H9 (cell line): ENCODE measurements around the gene CXCL3. TPM values are rescaled to one million over a fixed set of nuclear protein-coding genes. Genes with fewer than 3 reads are reported as not detected.

ENCODE experiments used
- DNase-seq: peaks from one replicate; pipeline ENCODE4 v3.0.0-alpha.2; 2017
- H2AFZ ChIP-seq: one replicate; pipeline ENCODE4 v1.6.1; 2013; ENCODE audit warnings: mild to moderate bottlenecking, low read length, control low read depth, moderate library complexity
- H2AK5ac ChIP-seq: 2 replicates; pipeline ENCODE4 v1.6.1; 2013; ENCODE audit warnings: low read length, control low read depth, mixed read lengths; ENCODE audit not compliant: insufficient read length
- H2BK120ac ChIP-seq: one replicate; pipeline ENCODE4 v1.6.1; 2013; ENCODE audit warnings: low read depth, mild to moderate bottlenecking, low read length, control low read depth, inconsistent platforms; ENCODE audit not compliant: poor library complexity, severe bottlenecking
- H2BK12ac ChIP-seq: 2 replicates; pipeline ENCODE4 v1.6.1; 2013; ENCODE audit warnings: low read length, control low read depth, mixed read lengths, low read depth; ENCODE audit not compliant: insufficient read length
- H2BK15ac ChIP-seq: 2 replicates; pipeline ENCODE4 v1.6.1; 2013; ENCODE audit warnings: low read depth, low read length, control low read depth
- H2BK20ac ChIP-seq: one replicate; pipeline ENCODE4 v1.6.1; 2013; ENCODE audit warnings: low read depth, mild to moderate bottlenecking, low read length, control low read depth, inconsistent platforms; ENCODE audit not compliant: poor library complexity, severe bottlenecking
- H2BK5ac ChIP-seq: 2 replicates; pipeline ENCODE4 v1.6.1; 2013; ENCODE audit warnings: low read length, control low read depth, mixed read lengths; ENCODE audit not compliant: insufficient read length
- H3K14ac ChIP-seq: 2 replicates; pipeline ENCODE4 v1.6.1; 2013; ENCODE audit warnings: low read length, control low read depth; ENCODE audit not compliant: insufficient read depth
- H3K18ac ChIP-seq: 2 replicates; pipeline ENCODE4 v1.6.1; 2013; ENCODE audit warnings: low read depth, mild to moderate bottlenecking, mixed read lengths, low read length, control low read depth; ENCODE audit not compliant: insufficient read length
- H3K23ac ChIP-seq: 2 replicates; pipeline ENCODE4 v1.6.1; 2013; ENCODE audit warnings: low read length, control low read depth, mixed read lengths, low read depth; ENCODE audit not compliant: insufficient read length
- H3K23me2 ChIP-seq: 2 replicates; pipeline ENCODE4 v1.6.1; 2013; ENCODE audit warnings: low read depth, mild to moderate bottlenecking, mixed read lengths, low read length, control low read depth; ENCODE audit not compliant: insufficient read length, poor library complexity, severe bottlenecking
- H3K27ac ChIP-seq: 2 replicates; pipeline ENCODE4 v1.5.1; 2013; ENCODE audit warnings: low read length, control low read depth, mixed read lengths, low read depth; ENCODE audit not compliant: insufficient read length
- H3K27me3 ChIP-seq: 2 replicates; pipeline ENCODE4 v1.6.1; 2013; ENCODE audit warnings: low read length, control low read depth, inconsistent platforms; ENCODE audit not compliant: insufficient read depth
- H3K4ac ChIP-seq: 2 replicates; pipeline ENCODE4 v1.6.1; 2013; ENCODE audit warnings: low read depth, mild to moderate bottlenecking, control low read depth, inconsistent platforms, low read length, moderate library complexity
- H3K4me1 ChIP-seq: 2 replicates; pipeline ENCODE4 v1.6.1; 2013; ENCODE audit warnings: low read length, control low read depth, inconsistent platforms; ENCODE audit not compliant: insufficient read depth
- H3K4me2 ChIP-seq: 2 replicates; pipeline ENCODE4 v1.6.1; 2013; ENCODE audit warnings: low read length, control low read depth, mixed read lengths; ENCODE audit not compliant: insufficient read length, insufficient read depth
- H3K56ac ChIP-seq: 2 replicates; pipeline ENCODE4 v1.6.1; 2013; ENCODE audit warnings: low read depth, mild to moderate bottlenecking, mixed read lengths, low read length, control low read depth; ENCODE audit not compliant: insufficient read length
- H3K79me1 ChIP-seq: 2 replicates; pipeline ENCODE4 v1.6.1; 2013; ENCODE audit warnings: low read depth, mild to moderate bottlenecking, moderate library complexity, low read length, control low read depth, inconsistent platforms; ENCODE audit not compliant: insufficient read depth, poor library complexity, severe bottlenecking
- H3K79me2 ChIP-seq: 2 replicates; pipeline ENCODE4 v1.6.1; 2013; ENCODE audit warnings: low read length, control low read depth, inconsistent platforms; ENCODE audit not compliant: insufficient read depth
- H3K9ac ChIP-seq: 2 replicates; pipeline ENCODE4 v1.6.1; 2013; ENCODE audit warnings: low read length, control low read depth, mixed read lengths; ENCODE audit not compliant: insufficient read length; ENCODE audit errors: extremely low read depth
- H3K9me3 ChIP-seq: one replicate; pipeline ENCODE4 v1.6.1; 2013; ENCODE audit warnings: low read depth, low read length, inconsistent platforms; ENCODE audit not compliant: control insufficient read depth
- H3T11ph ChIP-seq: one replicate; pipeline ENCODE4 v1.6.1; 2013; ENCODE audit warnings: mild to moderate bottlenecking, low read length, control low read depth, inconsistent platforms
- H4K20me1 ChIP-seq: one replicate; pipeline ENCODE4 v1.6.1; 2013; ENCODE audit not compliant: control insufficient read depth, insufficient read length, insufficient read depth
- H4K5ac ChIP-seq: 2 replicates; pipeline ENCODE4 v1.6.1; 2013; ENCODE audit warnings: low read depth, mild to moderate bottlenecking, mixed read lengths, low read length, control low read depth; ENCODE audit not compliant: insufficient read length
- H4K8ac ChIP-seq: replicated peaks from 2 replicates; pipeline ENCODE4 v1.6.1; 2013; ENCODE audit warnings: low read length, control low read depth, mixed read lengths, low read depth; ENCODE audit not compliant: insufficient read length
- H4K91ac ChIP-seq: 2 replicates; pipeline ENCODE4 v1.6.1; 2013; ENCODE audit warnings: low read depth, mild to moderate bottlenecking, moderate library complexity, mixed read lengths, low read length, control low read depth; ENCODE audit not compliant: insufficient read length
- H3K27ac Mint-ChIP-seq, 3 experiments: 2 replicates in 2 of 3; 3 replicates in 1 of 3; pipeline ENCODE4 v1.8.0; 2020 to 2021; ENCODE audit warnings: mixed read lengths in 3 of 3, mild to moderate bottlenecking in 1 of 3, moderate library complexity in 1 of 3
- H3K27me3 Mint-ChIP-seq: 2 replicates; pipeline ENCODE4 v1.8.0; 2021; ENCODE audit warnings: low read depth, mild to moderate bottlenecking, moderate library complexity, mixed read lengths
- H3K36me3 Mint-ChIP-seq, 3 experiments: 2 replicates in 2 of 3; 3 replicates in 1 of 3; pipeline ENCODE4 v1.8.0; 2020 to 2021; ENCODE audit warnings: low read depth in 3 of 3, mixed read lengths in 3 of 3; ENCODE audit not compliant: insufficient read depth in 1 of 3
- H3K4me1 Mint-ChIP-seq, 2 experiments: 2 replicates each; pipeline ENCODE4 v1.8.0; 2020; ENCODE audit warnings: mixed read lengths in 2 of 2
- H3K4me3 Mint-ChIP-seq, 2 experiments: 2 replicates in 1 of 2; 3 replicates in 1 of 2; pipeline ENCODE4 v1.8.0; 2020 to 2021; ENCODE audit warnings: mild to moderate bottlenecking in 2 of 2, mixed read lengths in 2 of 2, moderate library complexity in 1 of 2
- H3K9me3 Mint-ChIP-seq, 2 experiments: 2 replicates in 1 of 2; 3 replicates in 1 of 2; pipeline ENCODE4 v1.8.0; 2020; ENCODE audit warnings: mild to moderate bottlenecking in 2 of 2, mixed read lengths in 2 of 2, moderate library complexity in 1 of 2
- CTCF ChIP-seq: fragments of 200-600 bp; sonication (generic); conservative IDR thresholded peaks from 3 replicates; pipeline ENCODE4 v1.8.0; 2021; ENCODE audit warnings: antibody characterized with exemption, mild to moderate bottlenecking
- WGBS: extraction: QIAGEN DNeasy Blood & Tissue Kit; methylation state at CpG from one replicate; pipeline ENCODE4 v1.1.7; 2013; ENCODE audit warnings: missing lambda C conversion rate, low lambda C conversion rate, mixed read lengths; ENCODE audit not compliant: insufficient read length; ENCODE audit errors: extremely low coverage; 5-methylcytosine and 5-hydroxymethylcytosine counted together
- total RNA-seq: library from RNA; stranded (reverse); gene quantifications from 2 replicates; pipeline ENCODE4 v1.2.1, GENCODE V29; 2021

The CXCL3 gene
- total RNA-seq, 1 experiment from 2014 or later, result 3.7 TPM

GRCh38 chr4:74059161-74059829 is 20.8 kb upstream of the CXCL3 start:
- H3T11ph ChIP-seq, result no peak overlapping the region
- no peaks in the 10 kb centered on the region for H4K20me1 ChIP-seq
- H2BK15ac ChIP-seq, result no peak overlapping the region
- H2BK20ac ChIP-seq, result no peak overlapping the region
- H3K23ac ChIP-seq, result no peak overlapping the region
- WGBS, result no CpG with 5 or more reads among the region's 2 CpGs
- H2BK12ac ChIP-seq, result no peak overlapping the region
- no peak for TF ChIP-seq CTCF
- Mint-ChIP-seq H3K27me3 (peaks cover 3% of the 10 kb centered on the region; the same call in 1 of the 2 replicates), H3K27ac (no peak overlapping the region), H3K9me3 (peaks cover 3 to 7% of the 10 kb centered on the region in 2 experiments; a peak in 3 of 5 replicates), H3K36me3 (peaks cover 0 to 3% (median 2%) of the 10 kb centered on the region in 3 experiments; a peak in 2 of 7 replicates), H3K4me1 (peaks cover 11 to 16% of the 10 kb centered on the region in 2 experiments), H3K4me3 (no peak overlapping the region)
- H3K27me3 ChIP-seq, result no peaks in the 10 kb centered on the region
- no peak overlapping the region for H2AFZ ChIP-seq
- H3K9ac ChIP-seq, result no peak overlapping the region
- no peaks in the 10 kb centered on the region for H3K79me2 ChIP-seq
- no peak overlapping the region for H4K8ac ChIP-seq
- H4K91ac ChIP-seq, result no peak overlapping the region
- no peaks in the 10 kb centered on the region for H3K4me1 ChIP-seq
- no peak overlapping the region for H3K56ac ChIP-seq
- no peak overlapping the region for H3K14ac ChIP-seq
- no peaks in the 10 kb centered on the region for H3K9me3 ChIP-seq
- no peaks in the 10 kb centered on the region for H3K23me2 ChIP-seq
- no peak overlapping the region for H2BK120ac ChIP-seq
- no peak overlapping the region for H3K4me2 ChIP-seq
- H3K4ac ChIP-seq, result no peak overlapping the region
- H4K5ac ChIP-seq, result no peak overlapping the region
- H2BK5ac ChIP-seq, result no peak overlapping the region
- no peak for DNase-seq
- no peak overlapping the region for H3K18ac ChIP-seq
- H3K79me1 ChIP-seq, result no peaks in the 10 kb centered on the region
- no peak overlapping the region for H2AK5ac ChIP-seq
- H3K27ac ChIP-seq, result no peak overlapping the region
